B cell (primary cell): ENCODE data around the gene BMPER. TPM values are rescaled to one million over a fixed set of nuclear protein-coding genes. Genes with fewer than 3 reads are reported as not detected.

ENCODE experiments used
- ATAC-seq: fragments of 200-7000 bp; cut with Tn5 transposase; one replicate; pipeline ENCODE4 v1.10.0; 2021; ENCODE audit warnings: low read depth, mild to moderate bottlenecking, moderate number of reproducible peaks, moderate library complexity
- CTCF ChIA-PET: fragments of 350-600 bp; sonication (Branson Sonifier 250); formaldehyde crosslinking; loops from one replicate; lab custom pipeline; 2021; ENCODE audit warnings: antibody characterized with exemption, inconsistent platforms; lab: Charles Lee
- POLR2A ChIA-PET: fragments of 350-600 bp; sonication (Branson Sonifier 250); formaldehyde crosslinking; loops from one replicate; lab custom pipeline; 2021; ENCODE audit warnings: antibody characterized with exemption; lab: Charles Lee
- DNase-seq: peaks from one replicate; pipeline ENCODE4 v3.0.0; 2013
- H2AFZ ChIP-seq: 2 replicates; pipeline ENCODE4 v1.6.1; 2012; ENCODE audit warnings: mild to moderate bottlenecking, low read depth, low read length; ENCODE audit not compliant: insufficient read depth, poor library complexity, severe bottlenecking
- H3K27ac ChIP-seq, 2 donors: 1 replicate in 1 of 2; 2 replicates in 1 of 2; pipeline ENCODE4 v1.5.1; 2012 to 2013; ENCODE audit warnings: low read length in 2 of 2, mild to moderate bottlenecking in 2 of 2, moderate library complexity in 1 of 2
- H3K27me3 ChIP-seq, 4 experiments: fragments of 200-600 bp in 1 of 4; sonication (generic) in 1 of 4; replicated peaks in 1 of 4; 1 replicate in 2 of 4; 2 replicates in 2 of 4; pipeline versions ENCODE4 v1.6.1 to v1.7.0; 2013 to 2016; ENCODE audit warnings: low read length in 3 of 4, mild to moderate bottlenecking in 2 of 4, mixed read lengths in 1 of 4, moderate library complexity in 1 of 4; ENCODE audit not compliant: insufficient read depth in 4 of 4, control insufficient read depth in 3 of 4; ENCODE audit errors: control extremely low read depth in 1 of 4
- H3K36me3 ChIP-seq, 2 experiments: replicated peaks in 1 of 2; 1 replicate in 1 of 2; 2 replicates in 1 of 2; pipeline versions ENCODE4 v1.6.1 to v1.7.1; 2013; ENCODE audit warnings: low read length in 1 of 2; ENCODE audit not compliant: insufficient read depth in 2 of 2, control insufficient read depth in 1 of 2; ENCODE audit errors: control extremely low read depth in 1 of 2, extremely low read depth in 1 of 2
- H3K4me1 ChIP-seq, 2 donors: fragments of 200-600 bp in 1 of 2; sonication (generic) in 1 of 2; 1 replicate in 1 of 2; 2 replicates in 1 of 2; pipeline versions ENCODE4 v1.5.1 to v1.6.1; 2013 to 2017; ENCODE audit warnings: low read length in 2 of 2; ENCODE audit not compliant: control insufficient read depth in 2 of 2, insufficient read depth in 2 of 2
- H3K4me2 ChIP-seq: replicated peaks from 2 replicates; pipeline ENCODE3; 2012; ENCODE audit warnings: mild to moderate bottlenecking, low read depth, low read length; ENCODE audit not compliant: poor library complexity, severe bottlenecking
- H3K4me3 ChIP-seq, 5 experiments: fragments of 200-600 bp in 1 of 5; sonication (generic) in 1 of 5; 1 replicate in 3 of 5; 2 replicates in 2 of 5; pipeline versions ENCODE4 v1.5.1 to v1.7.0; 2011 to 2016; ENCODE audit warnings: low read length in 4 of 5, mild to moderate bottlenecking in 4 of 5, low read depth in 2 of 5, control low read depth in 1 of 5, moderate library complexity in 1 of 5; ENCODE audit not compliant: insufficient read depth in 1 of 5; ENCODE audit errors: control extremely low read depth in 1 of 5, extremely low read depth in 1 of 5
- H3K79me2 ChIP-seq: fragments of 200-600 bp; sonication (generic); one replicate; pipeline ENCODE4 v1.6.0; 2016; ENCODE audit warnings: low read length; ENCODE audit not compliant: control insufficient read depth, insufficient read depth
- H3K9ac ChIP-seq: fragments of 200-600 bp; sonication (generic); 2 replicates; pipeline ENCODE4 v1.6.1; 2017; ENCODE audit warnings: mild to moderate bottlenecking, low read length, moderate library complexity
- H3K9me3 ChIP-seq, 3 donors: one replicate each; pipeline versions ENCODE4 v1.6.1 to v1.7.1; 2013; ENCODE audit warnings: low read length in 2 of 3; ENCODE audit not compliant: control insufficient read depth in 2 of 3, insufficient read depth in 1 of 3; ENCODE audit errors: control extremely low read depth in 1 of 3
- H4K20me1 ChIP-seq: 2 replicates; pipeline ENCODE4 v1.6.0; 2012; ENCODE audit warnings: mild to moderate bottlenecking, low read length; ENCODE audit not compliant: insufficient read depth, control insufficient read depth, poor library complexity, severe bottlenecking
- H3K27ac Mint-ChIP-seq: one replicate; pipeline ENCODE4 v1.8.0; 2021; ENCODE audit warnings: mixed read lengths
- H3K27me3 Mint-ChIP-seq: one replicate; pipeline ENCODE4 v1.8.0; 2021; ENCODE audit warnings: mixed read lengths
- H3K4me1 Mint-ChIP-seq: one replicate; pipeline ENCODE4 v1.8.0; 2021; ENCODE audit warnings: mixed read lengths
- H3K4me3 Mint-ChIP-seq: one replicate; pipeline ENCODE4 v1.8.0; 2021; ENCODE audit warnings: mixed read lengths
- H3K9me3 Mint-ChIP-seq: one replicate; pipeline ENCODE4 v1.8.0; 2022; ENCODE audit warnings: mixed read lengths; ENCODE audit not compliant: insufficient read depth
- EZH2 ChIP-seq: IDR thresholded peaks from 2 replicates; pipeline ENCODE4 v1.6.1; 2012; ENCODE audit warnings: borderline replicate concordance, low read depth, mild to moderate bottlenecking, moderate library complexity, low read length; ENCODE audit not compliant: insufficient read depth, poor library complexity, severe bottlenecking
- WGBS: methylation state at CpG from one replicate; pipeline ENCODE4 v1.1.5; 2013; ENCODE audit warnings: missing lambda C conversion rate; ENCODE audit not compliant: insufficient coverage; 5-methylcytosine and 5-hydroxymethylcytosine counted together
- intact Hi-C: fragments of 100-400 bp; cut with micrococcal nuclease; formaldehyde crosslinking; loops from one replicate; pipeline ENCODE4 v1.10.0; 2022
- polyA plus RNA-seq: library from polyadenylated mRNA; depleted of rRNA; stranded (reverse); fragments of >200 nt; gene quantifications from 2 replicates; pipeline ENCODE4 v1.2.3, GENCODE V29; 2012
- total RNA-seq, 2 donors: library from RNA; stranded (reverse); fragments of 120-200 nt in 1 of 2; gene quantifications; 1 replicate in 1 of 2; 2 replicates in 1 of 2; pipeline versions ENCODE4 v1.2.3 to v1.2.4, GENCODE V29; 2013 to 2022
- TF ChIP-seq, protein P1 (sequence below): fragments of 200-600 bp; IDR thresholded peaks from one replicate; pipeline ENCODE4 v1.8.0; 2022; ENCODE audit warnings: antibody characterized with exemption, mild to moderate bottlenecking

Gene BMPER
- total and polyA plus RNA-seq, 2 donors (not counting 1 experiment from before 2014, with no cell fraction given), result not detected

DNA sequence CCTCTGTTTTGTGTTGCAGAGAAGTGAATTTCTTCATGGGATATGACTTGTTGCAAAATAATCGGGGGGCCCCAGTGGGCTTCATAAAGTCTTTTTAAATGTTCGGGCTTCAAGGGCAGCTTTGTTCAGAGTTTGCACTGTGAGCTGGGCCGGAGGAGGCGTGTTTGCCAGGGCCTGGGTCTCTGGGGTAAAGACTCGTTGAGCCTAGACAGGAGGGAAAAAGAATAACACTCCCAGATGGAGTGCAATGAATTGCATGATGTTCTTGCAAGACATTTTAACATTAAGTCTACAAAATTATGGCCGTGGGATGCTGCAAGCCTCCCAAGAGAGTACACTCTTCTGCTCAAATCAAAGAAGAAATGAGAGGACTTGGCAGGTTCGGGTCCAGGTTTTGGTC lies 23.6 kb downstream of the BMPER start:
- ATAC-seq, result no peak
- no peaks in the 10 kb centered on the region for H3K4me1 ChIP-seq
- H3K9me3 Mint-ChIP-seq, result no peaks in the 10 kb centered on the region
- intact Hi-C loops, result no loop called here
- WGBS, result 94% methylated on average over 6 of the region's 7 CpGs
- H3K27ac ChIP-seq, result no peak overlapping the region
- ChIA-PET CTCF (interaction anchor here (0.7 kb wide), 1 partner anchor 743 kb away, joined by 3 read pairs; no protein-coding TSS in a partner anchor), POLR2A (no interaction called here)
- H3K79me2 ChIP-seq, result no peaks in the 10 kb centered on the region
- H3K27me3 ChIP-seq, result peaks cover 0 to 18% (median 6%) of the 10 kb centered on the region in 4 experiments
- no peak for TF ChIP-seq EZH2
- TF ChIP-seq, protein P1, sequence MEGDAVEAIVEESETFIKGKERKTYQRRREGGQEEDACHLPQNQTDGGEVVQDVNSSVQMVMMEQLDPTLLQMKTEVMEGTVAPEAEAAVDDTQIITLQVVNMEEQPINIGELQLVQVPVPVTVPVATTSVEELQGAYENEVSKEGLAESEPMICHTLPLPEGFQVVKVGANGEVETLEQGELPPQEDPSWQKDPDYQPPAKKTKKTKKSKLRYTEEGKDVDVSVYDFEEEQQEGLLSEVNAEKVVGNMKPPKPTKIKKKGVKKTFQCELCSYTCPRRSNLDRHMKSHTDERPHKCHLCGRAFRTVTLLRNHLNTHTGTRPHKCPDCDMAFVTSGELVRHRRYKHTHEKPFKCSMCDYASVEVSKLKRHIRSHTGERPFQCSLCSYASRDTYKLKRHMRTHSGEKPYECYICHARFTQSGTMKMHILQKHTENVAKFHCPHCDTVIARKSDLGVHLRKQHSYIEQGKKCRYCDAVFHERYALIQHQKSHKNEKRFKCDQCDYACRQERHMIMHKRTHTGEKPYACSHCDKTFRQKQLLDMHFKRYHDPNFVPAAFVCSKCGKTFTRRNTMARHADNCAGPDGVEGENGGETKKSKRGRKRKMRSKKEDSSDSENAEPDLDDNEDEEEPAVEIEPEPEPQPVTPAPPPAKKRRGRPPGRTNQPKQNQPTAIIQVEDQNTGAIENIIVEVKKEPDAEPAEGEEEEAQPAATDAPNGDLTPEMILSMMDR, result no peak
- H3K4me1 Mint-ChIP-seq, result no peaks in the 10 kb centered on the region
- DNase-seq, result no peak
- H3K4me3 ChIP-seq, result no peak overlapping the region
- H2AFZ ChIP-seq, result no peak overlapping the region
- H3K4me3 Mint-ChIP-seq, result no peak overlapping the region
- no peak overlapping the region for H3K9ac ChIP-seq
- H4K20me1 ChIP-seq, result no peaks in the 10 kb centered on the region
- no peak overlapping the region for H3K4me2 ChIP-seq
- H3K27ac Mint-ChIP-seq, result no peak overlapping the region
- H3K9me3 ChIP-seq, result no peaks in the 10 kb centered on the region
- no peaks in the 10 kb centered on the region for H3K36me3 ChIP-seq
- peaks cover 19% of the 10 kb centered on the region for H3K27me3 Mint-ChIP-seq

DNA sequence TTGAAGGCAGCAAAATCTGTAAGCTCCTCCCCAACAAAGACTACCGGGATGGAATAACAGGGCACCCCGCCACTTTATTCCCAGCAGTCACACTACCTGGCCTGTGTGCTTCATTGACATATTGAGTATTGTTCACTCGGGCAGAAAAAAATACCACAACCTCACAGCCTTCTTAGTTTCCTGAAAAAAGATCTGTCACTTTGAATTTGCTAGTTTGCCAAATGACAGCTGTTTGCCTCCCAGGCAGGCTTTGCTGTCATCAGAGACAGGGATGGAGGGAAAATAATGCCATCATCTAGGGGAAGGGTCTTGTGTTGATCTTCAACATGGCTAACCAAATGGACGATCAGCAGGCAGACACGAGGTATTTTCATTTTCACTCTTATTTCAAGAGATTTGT lies 26.9 kb downstream of the BMPER start:
- H3K27me3 ChIP-seq, result peaks cover 0 to 18% (median 6%) of the 10 kb centered on the region in 4 experiments
- H3K27ac ChIP-seq, result no peak overlapping the region
- no peaks in the 10 kb centered on the region for H3K79me2 ChIP-seq
- no peak overlapping the region for H3K27ac Mint-ChIP-seq
- intact Hi-C loops, result loop anchor here (5.0 to 10.0 kb wide), 2 partner anchors 687 to 1240 kb away; no protein-coding TSS in a partner anchor
- no peak for DNase-seq
- no peaks in the 10 kb centered on the region for H3K4me1 Mint-ChIP-seq
- 90% methylated on average over 2 of the region's 5 CpGs for WGBS
- no peak overlapping the region for H2AFZ ChIP-seq
- H3K9me3 ChIP-seq, result no peaks in the 10 kb centered on the region
- CTCF ChIA-PET, result interaction anchor here (0.7 to 7.3 kb wide), 20 partner anchors 10 to 1240 kb away, joined by 3 to 89 read pairs (median 6); no protein-coding TSS in a partner anchor
- H3K4me3 ChIP-seq, result no peak overlapping the region
- ATAC-seq, result no peak
- no peak overlapping the region for H3K4me2 ChIP-seq
- no peaks in the 10 kb centered on the region for H3K9me3 Mint-ChIP-seq
- TF ChIP-seq, protein P1, result no peak
- no peak for TF ChIP-seq EZH2
- H3K4me1 ChIP-seq, result no peaks in the 10 kb centered on the region
- no peak overlapping the region for H3K9ac ChIP-seq
- no peaks in the 10 kb centered on the region for H4K20me1 ChIP-seq
- no peaks in the 10 kb centered on the region for H3K36me3 ChIP-seq
- H3K4me3 Mint-ChIP-seq, result no peak overlapping the region
- peaks cover 9% of the 10 kb centered on the region for H3K27me3 Mint-ChIP-seq
- POLR2A ChIA-PET, result no interaction called here
